HL-60 (cell line): Measurements from ENCODE around the gene MIB1.

Experiments
- CTCF ChIP-seq: IDR thresholded peaks from one replicate; pipeline ENCODE4 v1.5.1; 2011; ENCODE audit warnings: low read length, control low read depth, inconsistent platforms; ENCODE audit not compliant: insufficient read depth
- REST ChIP-seq: IDR thresholded peaks from 2 replicates; pipeline ENCODE4 v1.6.1; 2012; ENCODE audit warnings: low read depth; ENCODE audit not compliant: insufficient replicate concordance

GRCh38 chr18:21857871-21858270 is 117.3 kb downstream of the MIB1 start:
- TF ChIP-seq CTCF: no peak
- no peak for TF ChIP-seq REST
